Non-pigmented ciliary epithelial cell (primary cell): ENCODE data around the gene UBAC2.

ENCODE experiments used
- DNase-seq: peaks from one replicate; pipeline ENCODE4 v3.0.0-alpha.2; 2010; ENCODE audit warnings: low read depth

Gene UBAC2

DNA sequence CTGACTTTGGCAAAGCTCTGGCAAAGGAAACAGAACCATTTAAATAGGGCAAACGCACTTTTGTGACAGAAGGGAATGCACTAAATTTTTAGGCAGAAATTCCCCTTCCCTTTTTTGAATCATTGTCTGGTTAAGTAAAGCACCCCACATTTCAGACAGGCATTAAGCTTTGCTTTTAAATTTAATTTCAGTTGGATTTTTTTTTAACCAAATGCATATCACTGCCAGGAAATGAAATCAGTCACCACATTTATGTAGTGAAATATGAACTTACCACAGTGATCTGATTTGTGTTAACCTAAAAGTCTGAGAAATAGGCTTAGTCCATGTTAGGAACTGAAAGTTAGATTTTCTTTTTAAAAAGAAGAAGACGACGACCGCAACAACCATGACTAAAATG is 95.7 kb downstream of the UBAC2 start:
- DNase-seq = no peak

- no peak for DNase-seq
Observed at GRCh38 chr13:99297331-99297730, 96.7 kb downstream of the UBAC2 start.

- DNase-seq = no peak
Observed at GRCh38 chr13:99298056-99298455, 97.4 kb downstream of the UBAC2 start.

- DNase-seq = no peak
Observed at GRCh38 chr13:99299256-99299919, 98.7 kb downstream of the UBAC2 start.

DNA sequence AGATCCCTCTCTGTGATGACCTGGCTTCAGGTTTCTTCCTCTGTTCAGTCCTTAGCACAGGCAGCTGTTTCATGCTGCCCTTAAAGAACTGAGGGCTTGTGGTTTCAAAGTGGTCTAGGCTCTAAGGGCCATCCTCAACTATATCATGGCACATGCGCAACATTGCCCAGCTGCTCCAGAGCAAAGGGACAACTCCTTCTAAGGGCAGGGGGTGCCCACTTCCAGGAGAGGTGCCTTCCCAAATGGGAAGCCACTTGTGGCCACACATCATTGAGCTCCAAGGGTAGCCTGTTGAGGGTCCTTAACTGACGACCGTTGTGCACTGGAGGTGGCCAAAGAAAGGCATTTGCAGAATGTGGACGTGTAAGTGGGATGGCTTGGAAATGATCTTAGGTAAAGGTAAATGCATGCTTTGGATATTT is 99.3 kb downstream of the UBAC2 start:
- DNase-seq = no peak

DNA sequence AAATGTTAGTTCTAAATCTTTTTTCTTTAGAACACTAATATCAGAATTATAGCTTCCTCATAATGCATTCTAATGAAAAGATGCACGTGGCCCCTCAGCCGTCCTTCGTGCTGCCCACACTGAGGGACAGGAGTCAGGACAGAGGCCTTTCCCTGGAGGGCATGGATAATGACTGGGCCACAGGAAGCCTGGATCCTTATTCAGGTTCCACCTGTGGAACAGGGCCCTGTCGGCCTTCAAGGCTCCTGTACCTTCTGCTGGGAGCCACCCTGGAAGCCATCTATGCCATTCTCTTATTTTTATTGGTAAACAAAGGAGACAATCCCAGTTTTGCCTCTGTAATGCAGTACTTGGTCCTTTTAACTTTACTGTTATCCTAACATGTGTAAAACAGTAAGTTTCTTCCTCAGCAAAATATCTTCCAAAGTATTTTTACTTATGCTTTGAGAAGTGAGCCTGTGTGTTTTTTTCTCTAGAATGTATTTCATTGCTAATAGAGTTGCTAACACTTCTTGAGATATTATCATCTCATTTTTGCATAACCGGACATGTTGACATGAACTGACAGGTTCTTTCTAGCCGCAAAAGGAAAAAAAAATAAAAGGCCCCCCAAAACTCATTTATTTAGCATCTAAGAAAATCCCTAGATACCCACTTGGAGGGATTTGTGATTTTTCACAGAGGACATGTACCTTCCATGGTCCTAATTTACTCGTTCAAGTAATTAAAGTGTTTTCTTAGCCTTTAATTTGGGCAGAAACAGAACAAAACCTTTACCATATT is 100.6 kb downstream of the UBAC2 start:
- DNase-seq = no peak

- no peak for DNase-seq
Observed at GRCh38 chr13:99301913-99302636, 101.4 kb downstream of the UBAC2 start.

- no peak for DNase-seq
Observed at GRCh38 chr13:99302637-99303505, 102.2 kb downstream of the UBAC2 start.

DNA sequence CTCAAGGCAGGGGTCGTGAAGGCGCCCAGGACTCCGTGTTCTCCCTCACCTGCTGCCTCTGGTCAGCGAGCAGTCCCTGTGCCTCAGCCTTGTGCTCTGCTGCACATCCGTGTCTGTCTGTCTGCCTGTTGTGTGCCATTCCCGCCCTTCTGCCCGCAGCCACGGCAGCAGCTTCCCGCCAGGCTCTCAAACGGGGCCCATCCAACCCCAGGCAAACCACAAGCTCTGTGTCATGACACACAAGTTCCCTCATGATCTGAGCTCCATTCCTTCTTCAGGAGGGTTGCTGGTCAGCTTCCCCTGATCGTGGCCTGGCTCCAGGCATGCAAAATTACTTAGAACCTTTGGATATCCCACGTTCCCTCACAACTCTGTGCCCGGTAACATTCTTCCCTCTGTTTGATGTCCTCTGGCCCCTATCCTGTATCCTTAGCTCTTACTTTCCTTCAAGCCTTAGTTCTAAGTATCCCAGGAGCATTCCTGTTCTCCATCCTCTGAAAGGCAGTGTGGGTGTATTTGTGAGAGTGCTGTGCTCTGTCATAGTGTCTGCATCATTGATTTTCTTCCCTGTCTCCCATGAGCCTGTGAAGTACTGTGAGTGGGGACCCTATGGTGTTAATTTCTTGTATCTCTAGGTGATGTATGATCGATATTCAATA is 103.3 kb downstream of the UBAC2 start:
- DNase-seq = no peak

DNA sequence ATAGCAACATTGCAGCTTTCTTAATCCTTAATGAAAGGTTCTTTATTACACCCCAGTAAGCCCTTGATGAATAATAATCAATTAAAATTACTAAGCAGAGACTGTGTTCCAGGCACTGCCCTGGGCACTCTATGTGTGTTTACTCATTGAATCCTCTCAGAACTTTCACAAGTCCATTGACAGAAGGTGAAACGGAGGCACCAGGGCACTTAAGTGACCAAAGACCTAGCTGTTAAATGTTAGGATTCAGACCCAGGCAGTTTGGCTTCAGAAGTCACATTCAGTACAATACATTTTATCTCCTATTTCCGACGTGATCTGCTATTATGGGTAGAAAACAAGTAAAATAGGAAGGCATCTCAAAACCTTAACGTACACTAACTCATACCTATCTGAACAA is 103.9 kb downstream of the UBAC2 start:
- no peak for DNase-seq

DNA sequence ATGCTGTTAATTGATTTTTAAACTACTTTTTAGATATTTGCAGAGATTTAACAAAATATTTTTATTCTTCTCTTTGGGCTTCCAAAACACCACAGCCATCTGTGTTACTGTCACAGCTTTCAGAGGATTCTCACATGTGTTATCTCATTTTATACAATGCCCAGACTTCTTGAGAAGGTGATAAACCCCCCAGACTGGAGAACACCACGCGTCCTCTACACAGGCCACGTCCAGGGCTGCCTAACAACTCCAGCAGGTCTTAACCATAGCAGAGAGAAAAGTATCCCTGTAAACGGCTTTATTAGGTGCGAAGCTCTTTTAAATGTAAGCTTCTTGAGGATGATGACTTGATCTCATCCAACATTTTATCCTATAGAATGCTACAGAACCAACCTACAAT is 104.5 kb downstream of the UBAC2 start:
- DNase-seq = no peak

GRCh38 chr13:99305566-99305965 is 104.9 kb downstream of the UBAC2 start:
- DNase-seq = no peak

- DNase-seq = no peak
Observed at GRCh38 chr13:99307247-99307646, 106.6 kb downstream of the UBAC2 start, which contains the start of gene GPR183. Gene GPR183 (minus strand): TSS chr13:99307399. CDS start chr13:99296145, 11,254 bp downstream.

GRCh38 chr13:99307648-99308339 is 107.1 kb downstream of the UBAC2 start:
- DNase-seq = no peak

GRCh38 chr13:99308471-99309087 is 107.9 kb downstream of the UBAC2 start:
- DNase-seq = no peak

DNA sequence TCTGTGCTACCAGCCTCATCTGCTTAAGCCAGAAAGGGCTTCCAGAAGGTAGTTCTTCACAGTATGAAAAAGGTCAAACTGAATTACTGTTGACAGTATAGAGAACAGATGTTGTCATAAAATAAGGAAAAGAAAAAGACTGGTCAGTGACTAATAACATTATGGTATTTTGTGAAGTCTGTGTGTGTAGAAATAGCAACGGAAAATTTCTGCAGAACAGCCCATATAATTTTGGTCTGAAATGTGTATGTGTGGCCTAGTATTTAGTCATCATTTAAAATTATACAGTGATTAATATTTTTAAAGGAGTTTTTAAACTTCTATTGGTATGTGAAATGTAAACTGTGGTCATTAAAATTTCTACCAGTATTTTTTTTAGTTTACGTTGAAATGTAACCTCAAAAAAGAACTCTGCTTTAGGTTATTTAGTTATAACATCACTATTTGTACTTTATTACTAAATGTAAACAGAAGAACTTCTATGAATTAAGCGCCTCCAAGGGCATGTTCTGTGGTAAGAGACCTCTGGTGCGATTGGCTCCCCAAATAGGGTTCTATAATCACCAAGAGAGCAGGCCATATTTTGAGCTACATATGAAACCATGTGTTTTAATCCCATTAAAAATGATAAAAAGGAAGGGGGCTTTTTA is 109.9 kb downstream of the UBAC2 start:
- DNase-seq = no peak

- DNase-seq = no peak
Observed at GRCh38 chr13:99311137-99311536, 110.5 kb downstream of the UBAC2 start.

- no peak for DNase-seq
Observed at GRCh38 chr13:99311748-99312492, 111.3 kb downstream of the UBAC2 start.

- peak; percentile 84 for DNase-seq
Observed at GRCh38 chr13:99312493-99312883, 111.8 kb downstream of the UBAC2 start.
